H1 (cell line): ENCODE results near the gene PDK2. TPM values are rescaled to one million over a fixed set of nuclear protein-coding genes. Genes with fewer than 3 reads are reported as not detected.

Experiments used
- CTCF ChIA-PET: fragments of 300-600 bp; sonication (Branson Sonifier 250); formaldehyde crosslinking; loops from one replicate; lab custom pipeline; 2021; ENCODE audit not compliant: partially characterized antibody; lab: Charles Lee
- POLR2A ChIA-PET: fragments of 300-600 bp; sonication (Branson Sonifier 250); formaldehyde crosslinking; loops from one replicate; lab custom pipeline; 2021; ENCODE audit warnings: inconsistent platforms; ENCODE audit not compliant: partially characterized antibody; lab: Charles Lee
- DNase-seq, 2 experiments: peaks; one replicate each; pipeline versions ENCODE4 v3.0.0 to v3.0.0-alpha.2; 2010 to 2022; ENCODE audit warnings: low spot score in 2 of 2, low read depth in 1 of 2, mixed read lengths in 1 of 2
- FAIRE-seq: peaks from 2 replicates; lab custom pipeline; 2011; peaks lifted over from hg19 to GRCh38; lab: Jason Lieb, UNC
- H2AFZ ChIP-seq: 2 replicates; pipeline ENCODE4 v1.8.1; 2012; ENCODE audit warnings: low read length, inconsistent platforms
- H2AK5ac ChIP-seq: 2 replicates; pipeline ENCODE4 v1.6.1; 2013; ENCODE audit warnings: low read depth, low read length
- H2BK120ac ChIP-seq: replicated peaks from 2 replicates; pipeline ENCODE3; 2013; ENCODE audit warnings: low read depth, low read length, inconsistent platforms
- H2BK12ac ChIP-seq: 2 replicates; pipeline ENCODE4 v1.6.1; 2013; ENCODE audit warnings: low read depth, low read length
- H2BK15ac ChIP-seq: 2 replicates; pipeline ENCODE4 v1.6.1; 2013; ENCODE audit warnings: low read length
- H2BK20ac ChIP-seq: 2 replicates; pipeline ENCODE4 v1.6.1; 2013; ENCODE audit warnings: low read length
- H2BK5ac ChIP-seq: 2 replicates; pipeline ENCODE4 v1.6.1; 2013; ENCODE audit warnings: low read depth, low read length
- H3K14ac ChIP-seq: 2 replicates; pipeline ENCODE4 v1.6.1; 2013; ENCODE audit warnings: inconsistent platforms; ENCODE audit not compliant: insufficient read length
- H3K18ac ChIP-seq: 2 replicates; pipeline ENCODE4 v1.6.1; 2013; ENCODE audit warnings: low read length; ENCODE audit errors: extremely low read depth
- H3K23ac ChIP-seq: 2 replicates; pipeline ENCODE4 v1.6.1; 2013; ENCODE audit warnings: inconsistent platforms; ENCODE audit not compliant: insufficient read length
- H3K23me2 ChIP-seq: 2 replicates; pipeline ENCODE4 v1.6.1; 2013; ENCODE audit warnings: low read depth, low read length
- H3K27ac ChIP-seq: 2 replicates; pipeline ENCODE4 v1.6.1; 2011; ENCODE audit warnings: low read depth, low read length, inconsistent platforms
- H3K27me3 ChIP-seq, 4 experiments: replicated peaks in 1 of 4; 1 replicate in 1 of 4; 2 replicates in 3 of 4; pipeline versions ENCODE4 v1.6.1 to v1.8.1; 2011 to 2013; ENCODE audit warnings: low read length in 3 of 4, mild to moderate bottlenecking in 3 of 4, inconsistent platforms in 2 of 4, mixed read lengths in 2 of 4, moderate library complexity in 1 of 4; ENCODE audit not compliant: control insufficient read depth in 3 of 4, insufficient read depth in 3 of 4; ENCODE audit errors: extremely low read depth in 1 of 4
- H3K36me3 ChIP-seq, 4 experiments: 2 replicates each; pipeline versions ENCODE4 v1.6.1 to v1.8.1; 2011 to 2013; ENCODE audit warnings: mild to moderate bottlenecking in 4 of 4, low read length in 3 of 4, moderate library complexity in 2 of 4, control low read depth in 1 of 4, inconsistent platforms in 1 of 4; ENCODE audit not compliant: insufficient read depth in 4 of 4, control insufficient read depth in 2 of 4
- H3K4ac ChIP-seq: replicated peaks from 2 replicates; pipeline ENCODE3; 2013; ENCODE audit warnings: low read length, low read depth, mixed read lengths, inconsistent platforms; ENCODE audit not compliant: insufficient read length
- H3K4me1 ChIP-seq, 4 experiments: replicated peaks in 1 of 4; 1 replicate in 1 of 4; 2 replicates in 3 of 4; pipeline versions ENCODE4 v1.6.1 to v1.8.1; 2011 to 2013; ENCODE audit warnings: low read length in 3 of 4, inconsistent platforms in 2 of 4, mixed read lengths in 1 of 4; ENCODE audit not compliant: insufficient read depth in 4 of 4, control insufficient read depth in 3 of 4
- H3K4me2 ChIP-seq, 2 experiments: 2 replicates each; pipeline versions ENCODE4 v1.6.1 to v1.8.1; 2011 to 2013; ENCODE audit warnings: low read depth in 2 of 2, low read length in 2 of 2, control low read depth in 1 of 2, inconsistent platforms in 1 of 2, mild to moderate bottlenecking in 1 of 2; ENCODE audit not compliant: insufficient read depth in 1 of 2
- H3K4me3 ChIP-seq, 4 experiments: fragments of 200-600, 300-600 bp in 1 of 4; sonication (generic), shearing (Covaris generic), sonication (Bioruptor Twin) in 1 of 4; 2 replicates each; pipeline versions ENCODE4 v1.5.1 to v1.8.1; 2011 to 2016; ENCODE audit warnings: low read length in 4 of 4, low read depth in 3 of 4, control low read depth in 2 of 4, inconsistent platforms in 2 of 4, mild to moderate bottlenecking in 2 of 4, mixed read lengths in 1 of 4, moderate library complexity in 1 of 4; ENCODE audit not compliant: insufficient read depth in 2 of 4; ENCODE audit errors: extremely low read depth in 1 of 4
- H3K56ac ChIP-seq: replicated peaks from 2 replicates; pipeline ENCODE3; 2013; ENCODE audit warnings: low read depth, mild to moderate bottlenecking, mixed read lengths, low read length, inconsistent platforms; ENCODE audit not compliant: insufficient read length
- H3K79me1 ChIP-seq: 2 replicates; pipeline ENCODE4 v1.6.1; 2013; ENCODE audit warnings: low read depth, low read length, control low read depth
- H3K79me2 ChIP-seq, 2 experiments: 2 replicates each; pipeline versions ENCODE4 v1.6.1 to v1.8.1; 2012 to 2013; ENCODE audit warnings: low read length in 2 of 2, mild to moderate bottlenecking in 2 of 2, inconsistent platforms in 1 of 2; ENCODE audit not compliant: insufficient read depth in 2 of 2, control insufficient read depth in 1 of 2
- H3K9ac ChIP-seq, 4 experiments: replicated peaks in 1 of 4; 1 replicate in 1 of 4; 2 replicates in 3 of 4; pipeline versions ENCODE4 v1.6.1 to v1.8.1; 2011 to 2013; ENCODE audit warnings: low read depth in 3 of 4, low read length in 3 of 4, control low read depth in 2 of 4, mild to moderate bottlenecking in 2 of 4, moderate library complexity in 2 of 4, inconsistent platforms in 1 of 4; ENCODE audit errors: extremely low read depth in 1 of 4
- H3K9me3 ChIP-seq, 2 experiments: 2 replicates each; pipeline versions ENCODE4 v1.6.1 to v1.8.1; 2012 to 2013; ENCODE audit warnings: mild to moderate bottlenecking in 2 of 2, moderate library complexity in 2 of 2, control low read depth in 1 of 2, inconsistent platforms in 1 of 2, low read depth in 1 of 2, low read length in 1 of 2, mixed read lengths in 1 of 2; ENCODE audit not compliant: insufficient read depth in 2 of 2
- H4K20me1 ChIP-seq, 2 experiments: replicated peaks in 1 of 2; 2 replicates each; pipeline versions ENCODE3 to v1.8.1; 2011 to 2013; ENCODE audit warnings: inconsistent platforms in 2 of 2, low read length in 2 of 2, mild to moderate bottlenecking in 1 of 2; ENCODE audit not compliant: insufficient read depth in 2 of 2, control insufficient read depth in 1 of 2
- H4K5ac ChIP-seq: 2 replicates; pipeline ENCODE4 v1.6.1; 2013; ENCODE audit warnings: low read length, low read depth, mixed read lengths, inconsistent platforms; ENCODE audit not compliant: insufficient read length
- H4K8ac ChIP-seq: 2 replicates; pipeline ENCODE4 v1.8.0; 2013; ENCODE audit warnings: mild to moderate bottlenecking, moderate library complexity, low read length, inconsistent platforms; ENCODE audit not compliant: insufficient read depth; ENCODE audit errors: extremely low read depth
- H4K91ac ChIP-seq: replicated peaks from 2 replicates; pipeline ENCODE3; 2013; ENCODE audit warnings: low read length, mixed read lengths, inconsistent platforms; ENCODE audit not compliant: insufficient read length
- BACH1 ChIP-seq: IDR thresholded peaks from 2 replicates; pipeline ENCODE4 v1.6.1; 2012; ENCODE audit warnings: low read length, improper control_type of control experiment
- CTBP2 ChIP-seq: IDR thresholded peaks from 2 replicates; pipeline ENCODE4 v1.7.0; 2011; ENCODE audit warnings: borderline replicate concordance, mild to moderate bottlenecking, moderate library complexity, mixed read lengths, low read length; ENCODE audit not compliant: insufficient read depth, insufficient read length
- HDAC2 ChIP-seq, 2 experiments: fragments of 300-600 bp in 1 of 2; sonication (generic) in 1 of 2; IDR thresholded peaks; 2 replicates each; pipeline ENCODE4 v1.6.1; 2011 to 2012; ENCODE audit warnings: low read depth in 2 of 2, low read length in 2 of 2, mild to moderate bottlenecking in 2 of 2, moderate library complexity in 2 of 2, borderline replicate concordance in 1 of 2, inconsistent platforms in 1 of 2
- HDAC6 ChIP-seq: IDR thresholded peaks from one replicate; pipeline ENCODE4 v1.7.1; 2012; ENCODE audit warnings: low read depth, mild to moderate bottlenecking, inconsistent platforms, low read length, moderate library complexity
- POLR2A ChIP-seq, 2 experiments: IDR thresholded peaks; 1 replicate in 1 of 2; 2 replicates in 1 of 2; pipeline ENCODE4 v1.6.1; 2011; ENCODE audit warnings: low read depth in 2 of 2, low read length in 2 of 2, mild to moderate bottlenecking in 2 of 2; ENCODE audit errors: control extremely low read depth in 1 of 2
- RNF2 ChIP-seq: fragments of 200-900, 300-1000 bp; sonication (generic); IDR thresholded peaks from 2 replicates; pipeline ENCODE4 v1.7.1; 2016; ENCODE audit warnings: borderline replicate concordance, low read depth, mild to moderate bottlenecking, antibody characterized with exemption, low read length; ENCODE audit not compliant: poor library complexity, severe bottlenecking; ENCODE audit errors: missing control alignments
- WGBS, 2 experiments: shearing (Covaris generic) in 1 of 2; methylation state at CpG; one replicate each; pipeline versions ENCODE4 v1.1.6 to v1.1.7; 2013 to 2015; ENCODE audit warnings: low lambda C conversion rate in 2 of 2, mixed read lengths in 2 of 2, inconsistent platforms in 1 of 2, low coverage in 1 of 2, missing lambda C conversion rate in 1 of 2; ENCODE audit not compliant: insufficient replicate concordance in 2 of 2, insufficient coverage in 1 of 2, insufficient read length in 1 of 2; ENCODE audit errors: extremely low coverage in 1 of 2, missing lambda C conversion rate in 1 of 2; 5-methylcytosine and 5-hydroxymethylcytosine counted together
- polyA plus RNA-seq, 7 experiments: library from polyadenylated mRNA; depleted of rRNA in 3 of 7; stranded (reverse) in 5 of 7; unstranded in 2 of 7; fragments of >200 nt in 5 of 7; fragments of 200-250 nt in 2 of 7; gene quantifications; 1 replicate in 5 of 7; 2 replicates in 1 of 7; 4 replicates in 1 of 7; pipeline versions ENCODE4 v1.2.1 to v1.2.3, GENCODE V29; 2011 to 2013; ENCODE audit warnings: missing spikeins in 2 of 7, mixed read lengths in 2 of 7
- total RNA-seq: library from RNA; stranded (reverse); fragmentation: NEBNext Ultra II Directional; extraction: Animal tissue kit (Norgen Biotek cat#: 25700); gene quantifications from 2 replicates; pipeline ENCODE4 v1.2.1, GENCODE V29; 2021
- TF ChIP-seq, protein P1 (sequence below): IDR thresholded peaks from 2 replicates; pipeline ENCODE4 v1.6.1; 2011; ENCODE audit warnings: low read length, improper control_type of control experiment
- TF ChIP-seq, protein P2 (sequence below): IDR thresholded peaks from 2 replicates; pipeline ENCODE4 v1.6.1; 2012; ENCODE audit warnings: low read length, inconsistent platforms
- TF ChIP-seq, protein P3 (sequence below): IDR thresholded peaks from 2 replicates; pipeline ENCODE4 v1.6.1; 2011; ENCODE audit warnings: low read depth, mild to moderate bottlenecking, low read length; ENCODE audit not compliant: insufficient read depth

Gene PDK2
- total and polyA plus RNA-seq, 2 of the 8 experiments (the other 6 are each of a cell fraction or from before 2014, with no cell fraction given): 18.3 to 121 TPM

DNA sequence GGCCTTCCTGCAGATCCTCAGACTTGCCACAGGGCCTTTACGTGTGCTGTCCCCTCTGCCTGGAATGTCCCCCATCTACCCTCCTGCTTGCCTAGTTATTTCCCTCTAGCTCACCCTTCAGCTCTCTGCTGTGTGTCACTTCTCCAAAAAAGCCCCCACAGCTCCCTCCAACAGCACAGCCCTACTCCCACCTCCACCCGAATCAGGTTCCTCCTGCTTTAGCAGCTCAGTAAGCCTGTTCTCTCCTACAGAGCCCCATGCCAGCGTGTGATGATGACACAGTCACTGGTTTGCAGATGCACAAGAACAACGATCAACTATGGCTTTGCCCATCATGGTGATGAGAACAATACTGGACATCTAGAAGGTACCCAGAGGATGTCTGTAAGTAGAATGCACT lies 41.9 kb downstream of the PDK2 start:
- no peak overlapping the region for H3K23ac ChIP-seq
- no peak overlapping the region for H3K56ac ChIP-seq
- peaks cover 0 to 4% (median 0%) of the 10 kb centered on the region in 4 experiments; a peak in 3 of 7 replicates for H3K27me3 ChIP-seq
- ChIA-PET POLR2A (interaction anchor here (0.8 to 1.1 kb wide), 2 partner anchors 9 to 10 kb away, joined by 4 to 5 read pairs; no protein-coding TSS in a partner anchor), CTCF (interaction anchor here (0.6 to 21.6 kb wide), 10 partner anchors 12 to 160 kb away, joined by 3 to 299 read pairs (median 8); partner anchors contain the start of genes PDK2, PPP1R9B and SGCA)
- H3K23me2 ChIP-seq: no peaks in the 10 kb centered on the region
- H2BK15ac ChIP-seq: no peak overlapping the region
- H4K8ac ChIP-seq: no peak overlapping the region
- H3K4ac ChIP-seq: no peak overlapping the region
- H3K79me2 ChIP-seq: no peaks in the 10 kb centered on the region
- no peak overlapping the region for H3K14ac ChIP-seq
- H3K4me2 ChIP-seq: no peak overlapping the region
- FAIRE-seq (no peak), DNase-seq (no peak)
- peaks cover 8 to 28% (median 17%) of the 10 kb centered on the region in 4 experiments for H3K4me1 ChIP-seq
- peaks cover 0 to 6% of the 10 kb centered on the region in 2 experiments for H4K20me1 ChIP-seq
- no peaks in the 10 kb centered on the region for H3K79me1 ChIP-seq
- no peak overlapping the region for H2AFZ ChIP-seq
- peak overlapping the region; percentile 35; the same call in 1 of the 2 replicates for H2BK5ac ChIP-seq
- no peak overlapping the region for H3K4me3 ChIP-seq
- no peak overlapping the region for H4K5ac ChIP-seq
- no peak overlapping the region; a peak in 1 of 7 replicates for H3K9ac ChIP-seq
- no peak overlapping the region for H3K18ac ChIP-seq
- H2AK5ac ChIP-seq: no peak overlapping the region
- H2BK120ac ChIP-seq: no peak overlapping the region
- no peak overlapping the region for H4K91ac ChIP-seq
- H3K36me3 ChIP-seq: peaks cover 3 to 14% (median 13%) of the 10 kb centered on the region in 4 experiments; a peak in 5 of 8 replicates
- no peak overlapping the region for H2BK20ac ChIP-seq
- 87% methylated on average over 4 of the region's 4 CpGs; no CpG with 5 or more reads in 1 of the 2 experiments for WGBS, 2 experiments
- H3K27ac ChIP-seq: no peak overlapping the region
- no peak overlapping the region for H2BK12ac ChIP-seq
- no peaks in the 10 kb centered on the region for H3K9me3 ChIP-seq
- TF ChIP-seq, protein P1, sequence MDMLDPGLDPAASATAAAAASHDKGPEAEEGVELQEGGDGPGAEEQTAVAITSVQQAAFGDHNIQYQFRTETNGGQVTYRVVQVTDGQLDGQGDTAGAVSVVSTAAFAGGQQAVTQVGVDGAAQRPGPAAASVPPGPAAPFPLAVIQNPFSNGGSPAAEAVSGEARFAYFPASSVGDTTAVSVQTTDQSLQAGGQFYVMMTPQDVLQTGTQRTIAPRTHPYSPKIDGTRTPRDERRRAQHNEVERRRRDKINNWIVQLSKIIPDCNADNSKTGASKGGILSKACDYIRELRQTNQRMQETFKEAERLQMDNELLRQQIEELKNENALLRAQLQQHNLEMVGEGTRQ: no peak
- TF ChIP-seq CTBP2: no peak
- TF ChIP-seq BACH1: no peak
- no peak for TF ChIP-seq POLR2A (IDR thresholded peaks at IDR 0.05; ENCODE audit: control extremely low read depth in 1 of 2, low read depth in 2 of 2, low read length in 2 of 2)
- no peak for TF ChIP-seq HDAC2 (IDR thresholded peaks at IDR 0.05; ENCODE audit: borderline replicate concordance in 1 of 2, low read depth in 2 of 2, low read length in 2 of 2)
- TF ChIP-seq, protein P2, sequence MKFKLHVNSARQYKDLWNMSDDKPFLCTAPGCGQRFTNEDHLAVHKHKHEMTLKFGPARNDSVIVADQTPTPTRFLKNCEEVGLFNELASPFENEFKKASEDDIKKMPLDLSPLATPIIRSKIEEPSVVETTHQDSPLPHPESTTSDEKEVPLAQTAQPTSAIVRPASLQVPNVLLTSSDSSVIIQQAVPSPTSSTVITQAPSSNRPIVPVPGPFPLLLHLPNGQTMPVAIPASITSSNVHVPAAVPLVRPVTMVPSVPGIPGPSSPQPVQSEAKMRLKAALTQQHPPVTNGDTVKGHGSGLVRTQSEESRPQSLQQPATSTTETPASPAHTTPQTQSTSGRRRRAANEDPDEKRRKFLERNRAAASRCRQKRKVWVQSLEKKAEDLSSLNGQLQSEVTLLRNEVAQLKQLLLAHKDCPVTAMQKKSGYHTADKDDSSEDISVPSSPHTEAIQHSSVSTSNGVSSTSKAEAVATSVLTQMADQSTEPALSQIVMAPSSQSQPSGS: no peak
- TF ChIP-seq, protein P3, sequence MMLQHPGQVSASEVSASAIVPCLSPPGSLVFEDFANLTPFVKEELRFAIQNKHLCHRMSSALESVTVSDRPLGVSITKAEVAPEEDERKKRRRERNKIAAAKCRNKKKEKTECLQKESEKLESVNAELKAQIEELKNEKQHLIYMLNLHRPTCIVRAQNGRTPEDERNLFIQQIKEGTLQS: no peak
- TF ChIP-seq HDAC6: no peak
- TF ChIP-seq RNF2: no peak
